Nucleus accumbens (tissue), 56 donors: Measurements from ENCODE around the gene OSER1.
A peak's percentile ranks its signal among the peaks of the same experiment; 100 is the strongest.
"Not testable (repeated sequence)": the region's sequence is repeated elsewhere in the genome, so short reads cannot be mapped to it uniquely, and the experiment has no call there.

Source experiments
- DNase-seq, 56 donors: peaks; one replicate each; lab custom pipeline; 2025; lab: John Stamatoyannopoulos, UW

The OSER1 gene

GRCh38 chr20:44204156-44204831, 6.3 kb downstream of the OSER1 start:
- DNase-seq = no peak

- DNase-seq = no peak
These were observed 7.4 kb downstream of the OSER1 start for GRCh38 chr20:44203161-44203560.

GRCh38 chr20:44200983-44201382, 9.6 kb downstream of the OSER1 start:
- no peak for DNase-seq

DNA sequence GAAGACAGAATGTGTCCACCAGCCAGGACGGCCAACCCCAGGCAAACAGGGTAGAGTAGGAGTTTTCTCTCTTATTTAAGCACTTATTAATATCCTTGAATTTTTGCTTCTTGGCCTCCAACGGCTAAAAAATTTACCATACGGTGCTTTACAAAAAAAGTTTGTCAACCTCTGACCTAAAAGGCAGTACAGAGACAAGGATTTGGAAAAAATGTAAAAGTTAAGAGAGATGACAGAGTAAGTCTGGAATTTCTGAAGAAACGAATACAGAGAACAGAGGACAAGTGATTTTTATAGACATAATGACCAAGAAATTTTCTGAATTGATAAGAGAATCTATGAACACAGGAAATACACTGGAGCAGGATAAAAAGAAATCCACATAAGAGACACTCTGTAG, 10.2 kb downstream of the OSER1 start:
- DNase-seq = no peak

- no peak for DNase-seq
These were observed 10.7 kb downstream of the OSER1 start for GRCh38 chr20:44199877-44200276.

GRCh38 chr20:44198872-44199271, 11.7 kb downstream of the OSER1 start:
- DNase-seq = no peak

DNA sequence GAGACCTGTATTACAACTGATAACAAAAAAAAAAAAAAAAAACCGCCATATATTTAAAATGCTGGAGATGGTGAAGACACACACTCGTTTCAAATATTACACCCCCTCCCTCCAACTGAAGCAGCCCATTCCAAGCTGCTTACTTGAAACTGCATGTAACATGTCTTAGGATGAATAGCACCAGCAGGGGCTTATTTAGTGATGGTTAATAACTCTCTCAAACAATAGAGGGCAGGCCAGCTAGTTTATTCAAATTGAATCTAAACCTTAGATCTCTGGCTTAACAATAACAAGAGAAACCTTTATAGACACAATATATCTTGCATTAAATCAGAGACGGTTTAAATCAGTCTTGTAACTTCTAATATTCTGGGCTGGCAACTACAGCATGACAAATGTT, 14.3 kb downstream of the OSER1 start:
- no peak for DNase-seq

- no peak for DNase-seq
These were observed 15.0 kb downstream of the OSER1 start for GRCh38 chr20:44195605-44196004.

GRCh38 chr20:44193801-44194200, 16.8 kb downstream of the OSER1 start:
- DNase-seq = no peak

- DNase-seq = not testable (repeated sequence)
These were observed 18.9 kb downstream of the OSER1 start for GRCh38 chr20:44191640-44192039.

DNA sequence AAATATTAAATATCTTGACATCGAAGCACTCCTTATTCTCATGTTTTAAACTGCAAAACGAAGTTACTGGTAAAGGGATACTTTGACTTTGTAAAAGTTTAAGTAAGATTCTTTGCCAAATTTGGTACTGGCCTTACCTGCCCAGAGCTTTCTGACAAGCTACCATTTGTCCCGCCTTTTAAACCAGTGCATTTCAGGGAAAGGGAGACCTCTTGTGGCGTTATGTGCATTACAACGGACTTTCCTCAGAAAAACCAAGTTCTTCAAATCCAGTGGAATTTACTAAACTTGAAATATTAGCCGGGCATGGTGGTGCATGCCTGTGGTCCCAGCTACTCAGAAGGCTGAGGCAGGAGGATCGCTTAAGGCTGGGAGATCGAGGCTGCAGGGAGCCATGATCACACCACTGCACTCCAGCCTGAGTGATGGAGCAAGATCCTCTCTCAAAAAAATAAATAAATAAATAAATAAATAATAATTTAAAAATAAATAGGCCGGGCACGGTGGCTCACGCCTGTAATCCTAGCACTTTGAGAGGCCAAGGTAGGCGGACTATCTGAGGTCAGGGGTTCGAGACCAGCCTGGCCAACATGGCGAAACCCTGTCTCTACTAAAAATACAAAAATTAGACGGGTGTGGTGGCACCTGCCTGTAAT, 20.2 kb downstream of the OSER1 start:
- peak in 12 of 56 donors; percentile 3 to 50 (median 8) for DNase-seq

GRCh38 chr20:44188752-44189151, 21.8 kb downstream of the OSER1 start:
- DNase-seq = no peak

- no peak for DNase-seq
These were observed 22.5 kb downstream of the OSER1 start for GRCh38 chr20:44187772-44188709.

- peak in 1 of 56 donors; percentile 17 for DNase-seq
These were observed 23.4 kb downstream of the OSER1 start, which contains the start of gene JPH2 for GRCh38 chr20:44187054-44187771. TSS of gene JPH2 (minus strand) at chr20:44187188. CDS start at chr20:44186705, 483 bp downstream.

DNA sequence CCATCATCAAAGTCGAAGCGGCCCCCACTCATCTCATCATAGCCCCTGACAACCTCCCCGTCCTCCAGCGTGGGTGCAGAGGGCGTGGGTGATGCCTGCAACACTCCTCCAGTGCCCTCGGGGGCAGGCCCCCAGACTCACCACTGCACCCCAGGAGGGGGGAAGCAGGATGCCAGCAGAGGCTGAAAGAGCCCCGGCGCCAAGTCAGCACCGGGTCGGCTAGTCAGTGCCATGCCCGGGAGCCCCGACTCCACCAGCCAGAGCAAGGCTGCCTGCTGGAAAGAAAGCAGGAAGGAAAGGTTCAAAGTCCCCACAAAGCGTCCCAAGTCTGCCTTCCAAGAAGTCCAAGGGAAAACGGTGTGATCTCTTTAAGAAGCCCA, 23.9 kb downstream of the OSER1 start:
- no peak for DNase-seq

DNA sequence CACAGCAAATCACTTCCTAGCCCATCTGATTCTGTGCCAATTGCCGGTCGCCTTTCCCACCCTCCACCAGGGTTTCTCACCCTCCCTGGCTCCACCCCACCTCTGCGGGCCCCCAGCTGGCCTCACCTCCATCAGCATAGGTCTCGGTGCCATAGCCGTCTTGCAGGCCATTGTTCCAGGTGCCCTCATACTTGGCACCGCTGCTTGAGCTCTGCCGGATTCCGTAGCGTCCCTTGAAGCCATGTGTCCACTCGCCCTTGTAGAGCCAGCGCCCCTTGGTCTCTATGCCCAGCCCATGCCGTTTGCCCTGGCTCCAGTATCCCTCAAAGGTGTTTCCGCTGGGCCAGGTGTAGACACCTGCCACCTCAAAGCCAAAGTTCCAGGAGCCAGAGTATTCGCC, 24.4 kb downstream of the OSER1 start:
- DNase-seq = no peak

- no peak for DNase-seq
These were observed 25.0 kb downstream of the OSER1 start for GRCh38 chr20:44185574-44185973.

DNA sequence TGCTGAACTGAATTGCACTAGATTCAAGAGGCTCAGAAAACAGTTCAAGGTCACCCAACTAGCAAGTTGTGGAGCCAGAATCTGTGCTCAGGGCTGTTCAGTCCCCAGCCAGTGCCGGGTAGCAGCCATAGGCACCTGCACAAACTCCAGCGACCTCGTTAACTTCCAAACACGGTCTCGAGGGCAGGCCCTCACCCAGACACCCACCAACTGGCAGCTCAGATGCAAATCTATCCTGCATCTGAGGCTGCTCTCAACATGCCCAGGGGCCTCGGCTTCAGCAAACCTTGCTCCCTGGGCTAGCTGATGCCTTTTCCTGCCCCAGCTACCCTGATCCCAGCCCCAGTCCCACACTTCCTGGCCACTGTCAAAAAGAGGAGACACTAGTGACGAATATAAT, 27.3 kb downstream of the OSER1 start:
- no peak for DNase-seq

GRCh38 chr20:44182863-44183262, 27.7 kb downstream of the OSER1 start:
- no peak for DNase-seq

DNA sequence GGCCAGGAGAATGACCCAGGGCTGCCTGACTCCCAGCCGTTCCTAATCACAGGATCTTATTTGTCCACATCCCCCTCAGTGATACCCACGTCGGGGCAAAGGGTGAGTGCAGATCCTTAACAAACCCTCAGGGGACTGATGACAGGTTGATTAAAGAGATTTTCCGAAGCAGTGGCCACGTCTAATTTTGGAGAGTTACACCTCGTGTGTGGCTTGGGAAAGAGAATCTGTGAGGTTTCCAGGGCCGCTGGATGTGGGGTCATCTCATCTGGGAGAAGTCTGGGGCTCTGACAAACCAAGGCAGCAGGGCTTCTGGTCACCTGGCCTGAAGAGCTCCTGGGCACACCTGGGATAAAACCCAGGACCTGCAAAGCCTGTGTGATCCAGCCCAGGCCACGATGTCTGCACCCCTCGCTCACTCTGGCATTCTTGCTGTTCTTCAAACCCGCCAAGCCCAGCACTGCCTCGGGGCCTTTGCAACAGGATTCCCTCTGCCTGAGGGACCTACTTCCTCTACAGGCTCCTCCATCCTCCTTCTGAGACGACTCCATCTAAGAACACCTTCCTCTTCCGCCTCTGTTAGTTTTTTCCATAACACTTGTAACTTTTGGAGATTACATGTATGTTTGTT, 28.3 kb downstream of the OSER1 start:
- no peak for DNase-seq
